OCI-LY7 (cell line): ENCODE results near the gene CMA1. TPM values are rescaled to one million over a fixed set of nuclear protein-coding genes. Genes with fewer than 3 reads are reported as not detected.
"Not testable (repeated sequence)": the region's sequence is repeated elsewhere in the genome, so short reads cannot be mapped to it uniquely, and the experiment has no call there.

Source experiments
- BruUV-seq: library from RNA; stranded (reverse); fragments of 400-500 nt; replicated peaks from 2 replicates; lab custom pipeline; 2021; lab: Mats Ljungman, UMichigan
- CTCF ChIA-PET: fragments of 300-600 bp; sonication (Branson Sonifier 250); formaldehyde crosslinking; loops from one replicate; lab custom pipeline; 2022; ENCODE audit warnings: antibody characterized with exemption; ENCODE audit not compliant: unreplicated experiment; lab: Charles Lee
- POLR2A ChIA-PET: fragments of 300-600 bp; sonication (Branson Sonifier 250); formaldehyde crosslinking; loops from one replicate; lab custom pipeline; 2022; ENCODE audit warnings: antibody characterized with exemption; lab: Charles Lee
- DNase-seq: peaks from one replicate; pipeline ENCODE4 v3.0.0-alpha.2; 2015; ENCODE audit warnings: low spot score
- H2AFZ ChIP-seq: fragments of 200-600 bp; sonication (generic), shearing (Covaris generic); 2 replicates; pipeline ENCODE4 v1.6.1; 2014; ENCODE audit warnings: mild to moderate bottlenecking, antibody characterized with exemption, low read length, moderate library complexity
- H3K27ac ChIP-seq: fragments of 200-600 bp; sonication (generic); 2 replicates; pipeline ENCODE4 v1.5.1; 2014; ENCODE audit warnings: mixed run types, low read depth, mild to moderate bottlenecking, moderate library complexity, low read length, inconsistent platforms; ENCODE audit not compliant: poor library complexity, severe bottlenecking
- H3K36me3 ChIP-seq: fragments of 200-600 bp; sonication (generic); 2 replicates; pipeline ENCODE4 v1.6.1; 2014; ENCODE audit warnings: mild to moderate bottlenecking, antibody characterized with exemption, low read length, moderate library complexity, mixed read lengths; ENCODE audit not compliant: insufficient read depth
- H3K4me1 ChIP-seq: fragments of 200-600 bp; sonication (generic); 2 replicates; pipeline ENCODE4 v1.5.1; 2014; ENCODE audit warnings: mild to moderate bottlenecking, low read length; ENCODE audit not compliant: insufficient read depth, poor library complexity, severe bottlenecking
- H3K4me2 ChIP-seq: fragments of 200-600 bp; sonication (generic); 2 replicates; pipeline ENCODE4 v1.6.1; 2014; ENCODE audit warnings: mild to moderate bottlenecking, low read length
- H3K4me3 ChIP-seq: fragments of 200-600 bp; sonication (generic); 2 replicates; pipeline ENCODE4 v1.5.1; 2014; ENCODE audit warnings: mild to moderate bottlenecking, low read depth, low read length; ENCODE audit not compliant: poor library complexity, severe bottlenecking
- H3K79me2 ChIP-seq: fragments of 200-600 bp; sonication (generic); 2 replicates; pipeline ENCODE4 v1.6.1; 2016; ENCODE audit warnings: low read depth, mild to moderate bottlenecking, low read length, moderate library complexity, mixed read lengths; ENCODE audit not compliant: insufficient read depth
- H3K9me2 ChIP-seq: fragments of 200-600 bp; sonication (generic); 2 replicates; pipeline ENCODE4 v1.6.1; 2016; ENCODE audit warnings: mild to moderate bottlenecking, low read length, mixed read lengths; ENCODE audit not compliant: insufficient read depth
- H3K9me3 ChIP-seq: fragments of 200-600 bp; sonication (generic); 2 replicates; pipeline ENCODE4 v1.6.1; 2014; ENCODE audit warnings: mild to moderate bottlenecking, mixed run types, low read length, mixed read lengths
- H4K20me1 ChIP-seq: fragments of 200-600 bp; sonication (generic); 2 replicates; pipeline ENCODE4 v1.6.1; 2014; ENCODE audit warnings: mild to moderate bottlenecking, antibody characterized with exemption, low read length, moderate library complexity, mixed read lengths; ENCODE audit not compliant: insufficient read depth
- CTCF ChIP-seq: fragments of 200-600 bp; sonication (generic); conservative IDR thresholded peaks from 2 replicates; pipeline ENCODE4 v1.5.1; 2014; ENCODE audit warnings: mild to moderate bottlenecking, antibody characterized with exemption, low read length, moderate library complexity, mixed read lengths
- EZH2phosphoT487 ChIP-seq: fragments of 200-600 bp; sonication (generic); IDR thresholded peaks from 2 replicates; pipeline ENCODE4 v1.6.1; 2018; ENCODE audit warnings: low read depth, borderline replicate concordance, mild to moderate bottlenecking, mixed run types, antibody characterized with exemption, low read length, moderate library complexity, mixed read lengths
- intact Hi-C: fragments of 100-400 bp; cut with micrococcal nuclease; formaldehyde crosslinking; loops from one replicate; pipeline ENCODE4 v1.10.0; 2022; ENCODE audit not compliant: unreplicated experiment
- total RNA-seq, 2 experiments: library from RNA; depleted of rRNA in 1 of 2; stranded (reverse); fragments of >200 nt in 1 of 2; shearing (Covaris generic) in 1 of 2; gene quantifications; 2 replicates each; pipeline ENCODE4 v1.2.3, GENCODE V29; 2014 to 2022

Gene CMA1
- total RNA-seq, 2 experiments from 2014 or later: not detected

- ChIA-PET CTCF (no interaction called here), POLR2A (no interaction called here)
- no peak overlapping the region for H2AFZ ChIP-seq
Observed at GRCh38 chr14:24483604-24484252, 24.3 kb downstream of the CMA1 start.

GRCh38 chr14:24482699-24483303 is 25.3 kb downstream of the CMA1 start:
- H3K4me3 ChIP-seq, H2AFZ ChIP-seq, H3K9me2 ChIP-seq, H4K20me1 ChIP-seq, DNase-seq, H3K27ac ChIP-seq, POLR2A ChIA-PET, H3K79me2 ChIP-seq, intact Hi-C loops, CTCF ChIA-PET, H3K9me3 ChIP-seq, H3K36me3 ChIP-seq, H3K4me2 ChIP-seq, H3K4me1 ChIP-seq, BruUV-seq: not testable (repeated sequence)

More at GRCh38 chr14:24483604-24484252, 24.3 kb downstream of the CMA1 start:
- Histone ChIP-seq H4K20me1 (no peaks in the 10 kb centered on the region), H3K9me2 (no peaks in the 10 kb centered on the region), H3K4me1 (no peaks in the 10 kb centered on the region), H3K4me3 (no peak overlapping the region), H3K4me2 (no peak overlapping the region), H3K9me3 (no peaks in the 10 kb centered on the region), H3K27ac (no peak overlapping the region), H3K36me3 (no peaks in the 10 kb centered on the region), H3K79me2 (no peaks in the 10 kb centered on the region)
- BruUV-seq: no TSS peak
- TF ChIP-seq CTCF: no peak
- no peak for TF ChIP-seq EZH2phosphoT487
- no peak for DNase-seq
- intact Hi-C loops: no loop called here

- Histone ChIP-seq H3K4me2 (no peak overlapping the region), H4K20me1 (no peaks in the 10 kb centered on the region), H3K4me1 (no peaks in the 10 kb centered on the region), H3K79me2 (no peaks in the 10 kb centered on the region), H3K9me3 (no peaks in the 10 kb centered on the region), H3K27ac (no peak overlapping the region), H2AFZ (no peak overlapping the region), H3K36me3 (no peaks in the 10 kb centered on the region), H3K9me2 (no peaks in the 10 kb centered on the region), H3K4me3 (no peak overlapping the region)
- no TSS peak for BruUV-seq
- DNase-seq: peak; percentile 32
- POLR2A ChIA-PET: no interaction called here
- CTCF ChIA-PET: no interaction called here
- intact Hi-C loops: loop anchor here (1.0 kb wide), 1 partner anchor 198 kb away; no protein-coding TSS in a partner anchor
- TF ChIP-seq CTCF (peak; percentile 78), EZH2phosphoT487 (no peak)
Observed at GRCh38 chr14:24481622-24482324, 26.3 kb downstream of the CMA1 start.

- H3K4me1 ChIP-seq, intact Hi-C loops, H3K27ac ChIP-seq, DNase-seq, CTCF ChIA-PET, BruUV-seq, H2AFZ ChIP-seq, H4K20me1 ChIP-seq, H3K9me3 ChIP-seq, H3K79me2 ChIP-seq, H3K36me3 ChIP-seq, H3K4me3 ChIP-seq, POLR2A ChIA-PET, H3K4me2 ChIP-seq, H3K9me2 ChIP-seq: not testable (repeated sequence)
Observed at GRCh38 chr14:24479999-24480398, 28.1 kb downstream of the CMA1 start.
